Measurements from ENCODE around the gene CLCNKB.

GRCh38 chr1:16021681-16022080, 21.9 kb upstream of the CLCNKB start, which contains the start of gene CLCNKA:
- no peak for TF ChIP-seq EZH2 (IDR thresholded peaks at IDR 0.05)
- TF ChIP-seq POLR2AphosphoS5 (IDR thresholded peaks at IDR 0.05; ENCODE audit: borderline replicate concordance, low read depth, low read length), result no peak
- TF ChIP-seq FOXP2 (optimal IDR thresholded peaks at IDR 0.05; ENCODE audit: control extremely low read depth, extremely low read length, insufficient read depth), result no peak

Data from SK-N-MC (cell line).